GM23338 (cell line): Measurements from ENCODE around the gene MDM4. TPM values are rescaled to one million over a fixed set of nuclear protein-coding genes. Genes with fewer than 3 reads are reported as not detected.

Experiments used
- ATAC-seq: fragments of 200-7000 bp; cut with Tn5 transposase; 3 replicates; pipeline ENCODE4 v1.9.1; 2020
- DNase-seq: peaks from one replicate; pipeline ENCODE4 v3.0.0-alpha.2; 2015; ENCODE audit warnings: low spot score
- H2AFZ ChIP-seq: fragments of 200-600 bp; sonication (generic); 2 replicates; pipeline ENCODE4 v1.8.0; 2016; ENCODE audit warnings: antibody characterized with exemption, mild to moderate bottlenecking, moderate library complexity
- H3F3A ChIP-seq: fragments of 200-600 bp; sonication (generic); replicated peaks from 2 replicates; pipeline ENCODE4 v1.8.0; 2017; ENCODE audit warnings: antibody characterized with exemption, mixed run types, low read depth
- H3K27ac ChIP-seq: fragments of 200-600 bp; sonication (generic); 2 replicates; pipeline ENCODE4 v1.6.1; 2016; ENCODE audit warnings: low read depth
- H3K27me3 ChIP-seq: fragments of 200-600 bp; sonication (generic); 2 replicates; pipeline ENCODE4 v1.8.0; 2016; ENCODE audit warnings: mild to moderate bottlenecking, mixed run types, moderate library complexity; ENCODE audit not compliant: insufficient read depth
- H3K36me3 ChIP-seq: fragments of 200-600 bp; sonication (generic); 2 replicates; pipeline ENCODE4 v1.8.0; 2016; ENCODE audit warnings: mild to moderate bottlenecking; ENCODE audit not compliant: insufficient read depth
- H3K4me1 ChIP-seq: fragments of 200-600 bp; sonication (generic); 2 replicates; pipeline ENCODE4 v1.8.0; 2016; ENCODE audit warnings: mild to moderate bottlenecking, moderate library complexity; ENCODE audit not compliant: insufficient read depth
- H3K4me2 ChIP-seq: fragments of 200-600 bp; sonication (generic); 2 replicates; pipeline ENCODE4 v1.7.1; 2017; ENCODE audit warnings: mixed run types
- H3K4me3 ChIP-seq: fragments of 200-600 bp; sonication (generic); 2 replicates; pipeline ENCODE4 v1.6.1; 2016; ENCODE audit warnings: mixed run types
- H3K79me2 ChIP-seq: fragments of 200-600 bp; sonication (generic); replicated peaks from 2 replicates; pipeline ENCODE4 v1.8.0; 2017; ENCODE audit warnings: mild to moderate bottlenecking; ENCODE audit not compliant: insufficient read depth
- H3K9me2 ChIP-seq: fragments of 200-600 bp; sonication (generic); 2 replicates; pipeline ENCODE4 v1.8.0; 2017; ENCODE audit not compliant: insufficient read depth
- H4K20me1 ChIP-seq: fragments of 200-600 bp; sonication (generic); replicated peaks from 2 replicates; pipeline ENCODE4 v1.8.0; 2017; ENCODE audit warnings: mild to moderate bottlenecking; ENCODE audit not compliant: insufficient read depth
- H3K27ac Mint-ChIP-seq: 2 replicates; pipeline ENCODE4 v1.8.0; 2020; ENCODE audit warnings: inconsistent platforms, mild to moderate bottlenecking, moderate library complexity, mixed read lengths
- H3K27me3 Mint-ChIP-seq: 3 replicates; pipeline ENCODE4 v1.8.0; 2022; ENCODE audit warnings: low read depth, mild to moderate bottlenecking, moderate library complexity, mixed read lengths, inconsistent platforms; ENCODE audit not compliant: insufficient read depth, poor library complexity
- H3K36me3 Mint-ChIP-seq: 3 replicates; pipeline ENCODE4 v1.8.0; 2021; ENCODE audit warnings: low read depth, mild to moderate bottlenecking, inconsistent platforms, moderate library complexity, mixed read lengths
- H3K4me1 Mint-ChIP-seq: 3 replicates; pipeline ENCODE4 v1.8.0; 2020; ENCODE audit warnings: mild to moderate bottlenecking, inconsistent platforms, mixed read lengths
- H3K4me3 Mint-ChIP-seq: 3 replicates; pipeline ENCODE4 v1.8.0; 2021; ENCODE audit warnings: moderate library complexity, mild to moderate bottlenecking, inconsistent platforms, mixed read lengths
- H3K9me3 Mint-ChIP-seq: 3 replicates; pipeline ENCODE4 v1.8.0; 2020; ENCODE audit warnings: moderate library complexity, mild to moderate bottlenecking, inconsistent platforms, mixed read lengths
- CREB1 ChIP-seq: fragments of 250-450 bp; sonication (Bioruptor Pico); IDR thresholded peaks from 2 replicates; pipeline ENCODE4 v1.5.0; 2020; ENCODE audit warnings: low read depth, mild to moderate bottlenecking, moderate library complexity
- EZH2 ChIP-seq: fragments of 200-600 bp; sonication (generic); IDR thresholded peaks from one replicate; pipeline ENCODE4 v1.8.0; 2017; ENCODE audit warnings: antibody characterized with exemption, mild to moderate bottlenecking, low read depth; ENCODE audit not compliant: unreplicated experiment
- EZH2phosphoT487 ChIP-seq: fragments of 200-600 bp; sonication (generic); IDR thresholded peaks from one replicate; pipeline ENCODE4 v1.8.1; 2018; ENCODE audit warnings: antibody characterized with exemption; ENCODE audit not compliant: unreplicated experiment
- JUNB ChIP-seq: IDR thresholded peaks from one replicate; pipeline ENCODE4 v1.6.1; 2016; ENCODE audit warnings: antibody characterized with exemption; ENCODE audit not compliant: unreplicated experiment
- NANOG ChIP-seq: IDR thresholded peaks from 2 replicates; pipeline ENCODE4 v1.6.1; 2016; ENCODE audit warnings: antibody characterized with exemption, borderline replicate concordance
- POLR2AphosphoS5 ChIP-seq: IDR thresholded peaks from 2 replicates; pipeline ENCODE4 v1.6.1; 2016; ENCODE audit warnings: antibody characterized with exemption, low read depth
- STAT1 ChIP-seq: IDR thresholded peaks from one replicate; pipeline ENCODE4 v1.6.1; 2016; ENCODE audit warnings: antibody characterized with exemption; ENCODE audit not compliant: unreplicated experiment
- ZNF114 ChIP-seq: fragments of 250-450 bp; sonication (Bioruptor Pico); IDR thresholded peaks from 2 replicates; pipeline ENCODE4 v1.5.0; 2020; ENCODE audit warnings: mild to moderate bottlenecking, moderate library complexity
- ZNF331 ChIP-seq: fragments of 250-450 bp; sonication (Bioruptor Pico); IDR thresholded peaks from 2 replicates; pipeline ENCODE4 v1.5.0; 2020; ENCODE audit warnings: low read depth, mild to moderate bottlenecking, moderate library complexity
- polyA plus RNA-seq: library from polyadenylated mRNA; unstranded; fragments of >200 nt; fragmentation: Nextera tagmentation; extraction: Ambion mirVana; gene quantifications from 2 replicates; pipeline ENCODE4 v1.2.1, GENCODE V29; 2016
- total RNA-seq: library from RNA; depleted of rRNA; stranded (reverse); fragments of >200 nt; shearing (Covaris generic); gene quantifications from 2 replicates; pipeline ENCODE4 v1.2.3, GENCODE V29; 2014
- TF ChIP-seq, protein P1 (sequence below): IDR thresholded peaks from one replicate; pipeline ENCODE4 v1.6.1; 2018; ENCODE audit warnings: antibody characterized with exemption; ENCODE audit not compliant: unreplicated experiment
- TF ChIP-seq, protein P2 (sequence below): IDR thresholded peaks from 2 replicates; pipeline ENCODE4 v1.6.1; 2016; ENCODE audit warnings: antibody characterized with exemption
- TF ChIP-seq, protein P3 (sequence below): fragments of 250-450 bp; sonication (Bioruptor Pico); IDR thresholded peaks from 2 replicates; pipeline ENCODE4 v1.5.0; 2020; ENCODE audit warnings: mild to moderate bottlenecking, moderate library complexity
- TF ChIP-seq, protein P4 (sequence below), 2 experiments: fragments of 200-600 bp in 1 of 2; sonication (generic) in 1 of 2; conservative IDR thresholded peaks; 2 replicates each; pipeline versions ENCODE4 v1.5.1 to v1.6.1; 2016 to 2017; ENCODE audit warnings: antibody characterized with exemption in 2 of 2, low read depth in 2 of 2, mild to moderate bottlenecking in 2 of 2, moderate library complexity in 1 of 2

The MDM4 gene
- total and polyA plus RNA-seq, 2 experiments from 2014 or later, result 24.8 to 56.1 TPM

DNA sequence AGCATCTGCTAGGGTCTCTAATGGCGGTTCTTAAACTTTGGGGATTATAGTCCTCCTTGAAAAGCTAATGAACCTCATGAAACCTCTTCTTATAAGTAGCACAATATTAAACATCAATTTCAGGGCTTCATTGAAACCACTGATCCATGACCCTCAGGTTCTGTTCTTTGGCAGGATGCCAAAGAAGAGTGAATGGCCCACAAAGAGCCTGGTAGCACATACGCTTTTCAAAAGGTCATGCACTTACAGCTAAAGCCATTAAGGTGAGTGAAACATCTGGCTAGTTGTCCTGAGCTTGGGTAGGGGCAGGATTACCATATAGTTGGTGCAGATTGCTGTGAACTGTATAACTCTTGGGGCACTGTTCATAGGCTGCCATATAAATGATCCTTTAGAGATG lies 42.3 kb downstream of the MDM4 start:
- Histone ChIP-seq H3K36me3 (no peaks in the 10 kb centered on the region), H3K9me2 (no peaks in the 10 kb centered on the region), H3K27me3 (no peaks in the 10 kb centered on the region), H4K20me1 (no peaks in the 10 kb centered on the region), H3F3A (no peaks in the 10 kb centered on the region), H3K79me2 (no peaks in the 10 kb centered on the region), H3K4me2 (no peak overlapping the region), H2AFZ (no peak overlapping the region), H3K4me1 (peaks cover 9% of the 10 kb centered on the region; the same call in 1 of the 2 replicates), H3K4me3 (no peak overlapping the region), H3K27ac (no peak overlapping the region)
- Mint-ChIP-seq H3K27ac (no peak overlapping the region), H3K9me3 (no peaks in the 10 kb centered on the region; the same call in 1 of the 3 replicates), H3K27me3 (no peaks in the 10 kb centered on the region), H3K36me3 (no peaks in the 10 kb centered on the region; the same call in 2 of the 3 replicates), H3K4me1 (peaks cover 18% of the 10 kb centered on the region), H3K4me3 (no peak overlapping the region)
- ATAC-seq, result no peak
- DNase-seq, result no peak
- TF ChIP-seq ZNF114 (CRISPR knock-in tag) (no peak), EZH2phosphoT487 (no peak), NANOG (no peak), JUNB (no peak), EZH2 (no peak), POLR2AphosphoS5 (no peak), STAT1 (no peak), ZNF331 (no peak), CREB1 (CRISPR knock-in tag) (no peak)
- TF ChIP-seq, protein P1, sequence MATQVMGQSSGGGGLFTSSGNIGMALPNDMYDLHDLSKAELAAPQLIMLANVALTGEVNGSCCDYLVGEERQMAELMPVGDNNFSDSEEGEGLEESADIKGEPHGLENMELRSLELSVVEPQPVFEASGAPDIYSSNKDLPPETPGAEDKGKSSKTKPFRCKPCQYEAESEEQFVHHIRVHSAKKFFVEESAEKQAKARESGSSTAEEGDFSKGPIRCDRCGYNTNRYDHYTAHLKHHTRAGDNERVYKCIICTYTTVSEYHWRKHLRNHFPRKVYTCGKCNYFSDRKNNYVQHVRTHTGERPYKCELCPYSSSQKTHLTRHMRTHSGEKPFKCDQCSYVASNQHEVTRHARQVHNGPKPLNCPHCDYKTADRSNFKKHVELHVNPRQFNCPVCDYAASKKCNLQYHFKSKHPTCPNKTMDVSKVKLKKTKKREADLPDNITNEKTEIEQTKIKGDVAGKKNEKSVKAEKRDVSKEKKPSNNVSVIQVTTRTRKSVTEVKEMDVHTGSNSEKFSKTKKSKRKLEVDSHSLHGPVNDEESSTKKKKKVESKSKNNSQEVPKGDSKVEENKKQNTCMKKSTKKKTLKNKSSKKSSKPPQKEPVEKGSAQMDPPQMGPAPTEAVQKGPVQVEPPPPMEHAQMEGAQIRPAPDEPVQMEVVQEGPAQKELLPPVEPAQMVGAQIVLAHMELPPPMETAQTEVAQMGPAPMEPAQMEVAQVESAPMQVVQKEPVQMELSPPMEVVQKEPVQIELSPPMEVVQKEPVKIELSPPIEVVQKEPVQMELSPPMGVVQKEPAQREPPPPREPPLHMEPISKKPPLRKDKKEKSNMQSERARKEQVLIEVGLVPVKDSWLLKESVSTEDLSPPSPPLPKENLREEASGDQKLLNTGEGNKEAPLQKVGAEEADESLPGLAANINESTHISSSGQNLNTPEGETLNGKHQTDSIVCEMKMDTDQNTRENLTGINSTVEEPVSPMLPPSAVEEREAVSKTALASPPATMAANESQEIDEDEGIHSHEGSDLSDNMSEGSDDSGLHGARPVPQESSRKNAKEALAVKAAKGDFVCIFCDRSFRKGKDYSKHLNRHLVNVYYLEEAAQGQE, result no peak
- TF ChIP-seq, protein P2, sequence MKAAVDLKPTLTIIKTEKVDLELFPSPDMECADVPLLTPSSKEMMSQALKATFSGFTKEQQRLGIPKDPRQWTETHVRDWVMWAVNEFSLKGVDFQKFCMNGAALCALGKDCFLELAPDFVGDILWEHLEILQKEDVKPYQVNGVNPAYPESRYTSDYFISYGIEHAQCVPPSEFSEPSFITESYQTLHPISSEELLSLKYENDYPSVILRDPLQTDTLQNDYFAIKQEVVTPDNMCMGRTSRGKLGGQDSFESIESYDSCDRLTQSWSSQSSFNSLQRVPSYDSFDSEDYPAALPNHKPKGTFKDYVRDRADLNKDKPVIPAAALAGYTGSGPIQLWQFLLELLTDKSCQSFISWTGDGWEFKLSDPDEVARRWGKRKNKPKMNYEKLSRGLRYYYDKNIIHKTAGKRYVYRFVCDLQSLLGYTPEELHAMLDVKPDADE, result no peak
- TF ChIP-seq, protein P3, sequence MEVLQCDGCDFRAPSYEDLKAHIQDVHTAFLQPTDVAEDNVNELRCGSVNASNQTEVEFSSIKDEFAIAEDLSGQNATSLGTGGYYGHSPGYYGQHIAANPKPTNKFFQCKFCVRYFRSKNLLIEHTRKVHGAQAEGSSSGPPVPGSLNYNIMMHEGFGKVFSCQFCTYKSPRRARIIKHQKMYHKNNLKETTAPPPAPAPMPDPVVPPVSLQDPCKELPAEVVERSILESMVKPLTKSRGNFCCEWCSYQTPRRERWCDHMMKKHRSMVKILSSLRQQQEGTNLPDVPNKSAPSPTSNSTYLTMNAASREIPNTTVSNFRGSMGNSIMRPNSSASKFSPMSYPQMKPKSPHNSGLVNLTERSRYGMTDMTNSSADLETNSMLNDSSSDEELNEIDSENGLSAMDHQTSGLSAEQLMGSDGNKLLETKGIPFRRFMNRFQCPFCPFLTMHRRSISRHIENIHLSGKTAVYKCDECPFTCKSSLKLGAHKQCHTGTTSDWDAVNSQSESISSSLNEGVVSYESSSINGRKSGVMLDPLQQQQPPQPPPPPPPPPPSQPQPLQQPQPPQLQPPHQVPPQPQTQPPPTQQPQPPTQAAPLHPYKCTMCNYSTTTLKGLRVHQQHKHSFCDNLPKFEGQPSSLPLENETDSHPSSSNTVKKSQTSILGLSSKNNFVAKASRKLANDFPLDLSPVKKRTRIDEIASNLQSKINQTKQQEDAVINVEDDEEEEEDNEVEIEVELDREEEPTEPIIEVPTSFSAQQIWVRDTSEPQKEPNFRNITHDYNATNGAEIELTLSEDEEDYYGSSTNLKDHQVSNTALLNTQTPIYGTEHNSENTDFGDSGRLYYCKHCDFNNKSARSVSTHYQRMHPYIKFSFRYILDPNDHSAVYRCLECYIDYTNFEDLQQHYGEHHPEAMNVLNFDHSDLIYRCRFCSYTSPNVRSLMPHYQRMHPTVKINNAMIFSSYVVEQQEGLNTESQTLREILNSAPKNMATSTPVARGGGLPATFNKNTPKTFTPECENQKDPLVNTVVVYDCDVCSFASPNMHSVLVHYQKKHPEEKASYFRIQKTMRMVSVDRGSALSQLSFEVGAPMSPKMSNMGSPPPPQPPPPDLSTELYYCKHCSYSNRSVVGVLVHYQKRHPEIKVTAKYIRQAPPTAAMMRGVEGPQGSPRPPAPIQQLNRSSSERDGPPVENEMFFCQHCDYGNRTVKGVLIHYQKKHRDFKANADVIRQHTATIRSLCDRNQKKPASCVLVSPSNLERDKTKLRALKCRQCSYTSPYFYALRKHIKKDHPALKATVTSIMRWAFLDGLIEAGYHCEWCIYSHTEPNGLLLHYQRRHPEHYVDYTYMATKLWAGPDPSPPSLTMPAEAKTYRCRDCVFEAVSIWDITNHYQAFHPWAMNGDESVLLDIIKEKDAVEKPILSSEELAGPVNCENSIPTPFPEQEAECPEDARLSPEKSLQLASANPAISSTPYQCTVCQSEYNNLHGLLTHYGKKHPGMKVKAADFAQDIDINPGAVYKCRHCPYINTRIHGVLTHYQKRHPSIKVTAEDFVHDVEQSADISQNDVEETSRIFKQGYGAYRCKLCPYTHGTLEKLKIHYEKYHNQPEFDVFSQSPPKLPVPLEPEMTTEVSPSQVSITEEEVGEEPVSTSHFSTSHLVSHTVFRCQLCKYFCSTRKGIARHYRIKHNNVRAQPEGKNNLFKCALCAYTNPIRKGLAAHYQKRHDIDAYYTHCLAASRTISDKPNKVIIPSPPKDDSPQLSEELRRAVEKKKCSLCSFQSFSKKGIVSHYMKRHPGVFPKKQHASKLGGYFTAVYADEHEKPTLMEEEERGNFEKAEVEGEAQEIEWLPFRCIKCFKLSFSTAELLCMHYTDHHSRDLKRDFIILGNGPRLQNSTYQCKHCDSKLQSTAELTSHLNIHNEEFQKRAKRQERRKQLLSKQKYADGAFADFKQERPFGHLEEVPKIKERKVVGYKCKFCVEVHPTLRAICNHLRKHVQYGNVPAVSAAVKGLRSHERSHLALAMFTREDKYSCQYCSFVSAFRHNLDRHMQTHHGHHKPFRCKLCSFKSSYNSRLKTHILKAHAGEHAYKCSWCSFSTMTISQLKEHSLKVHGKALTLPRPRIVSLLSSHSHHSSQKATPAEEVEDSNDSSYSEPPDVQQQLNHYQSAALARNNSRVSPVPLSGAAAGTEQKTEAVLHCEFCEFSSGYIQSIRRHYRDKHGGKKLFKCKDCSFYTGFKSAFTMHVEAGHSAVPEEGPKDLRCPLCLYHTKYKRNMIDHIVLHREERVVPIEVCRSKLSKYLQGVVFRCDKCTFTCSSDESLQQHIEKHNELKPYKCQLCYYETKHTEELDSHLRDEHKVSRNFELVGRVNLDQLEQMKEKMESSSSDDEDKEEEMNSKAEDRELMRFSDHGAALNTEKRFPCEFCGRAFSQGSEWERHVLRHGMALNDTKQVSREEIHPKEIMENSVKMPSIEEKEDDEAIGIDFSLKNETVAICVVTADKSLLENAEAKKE (CRISPR knock-in tag), result no peak
- TF ChIP-seq, protein P4, sequence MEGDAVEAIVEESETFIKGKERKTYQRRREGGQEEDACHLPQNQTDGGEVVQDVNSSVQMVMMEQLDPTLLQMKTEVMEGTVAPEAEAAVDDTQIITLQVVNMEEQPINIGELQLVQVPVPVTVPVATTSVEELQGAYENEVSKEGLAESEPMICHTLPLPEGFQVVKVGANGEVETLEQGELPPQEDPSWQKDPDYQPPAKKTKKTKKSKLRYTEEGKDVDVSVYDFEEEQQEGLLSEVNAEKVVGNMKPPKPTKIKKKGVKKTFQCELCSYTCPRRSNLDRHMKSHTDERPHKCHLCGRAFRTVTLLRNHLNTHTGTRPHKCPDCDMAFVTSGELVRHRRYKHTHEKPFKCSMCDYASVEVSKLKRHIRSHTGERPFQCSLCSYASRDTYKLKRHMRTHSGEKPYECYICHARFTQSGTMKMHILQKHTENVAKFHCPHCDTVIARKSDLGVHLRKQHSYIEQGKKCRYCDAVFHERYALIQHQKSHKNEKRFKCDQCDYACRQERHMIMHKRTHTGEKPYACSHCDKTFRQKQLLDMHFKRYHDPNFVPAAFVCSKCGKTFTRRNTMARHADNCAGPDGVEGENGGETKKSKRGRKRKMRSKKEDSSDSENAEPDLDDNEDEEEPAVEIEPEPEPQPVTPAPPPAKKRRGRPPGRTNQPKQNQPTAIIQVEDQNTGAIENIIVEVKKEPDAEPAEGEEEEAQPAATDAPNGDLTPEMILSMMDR (conservative IDR thresholded peaks at IDR 0.05; ENCODE audit: low read depth in 2 of 2), result no peak
